Activated naive CD4-positive, alpha-beta T cell treated with anti-CD3 and anti-CD28 coated beads for 36 hours (primary cell): ENCODE results near the gene SLC49A3. TPM values are rescaled to one million over a fixed set of nuclear protein-coding genes. Genes with fewer than 3 reads are reported as not detected.
"Not testable (repeated sequence)": the region's sequence is repeated elsewhere in the genome, so short reads cannot be mapped to it uniquely, and the experiment has no call there.

Experiments used
- CTCF ChIA-PET: fragments of 350-600 bp; sonication (Branson Sonifier 250); formaldehyde crosslinking; loops from one replicate; lab custom pipeline; 2021; ENCODE audit warnings: antibody characterized with exemption; lab: Charles Lee
- DNase-seq: peaks from one replicate; pipeline ENCODE4 v3.0.0-alpha.2; 2020
- H3K27ac Mint-ChIP-seq: one replicate; pipeline ENCODE4 v1.8.0; 2021; ENCODE audit warnings: mild to moderate bottlenecking, mixed read lengths
- H3K27me3 Mint-ChIP-seq: one replicate; pipeline ENCODE4 v1.8.0; 2021; ENCODE audit warnings: low read depth, mixed read lengths
- H3K36me3 Mint-ChIP-seq: one replicate; pipeline ENCODE4 v1.8.0; 2021; ENCODE audit warnings: low read depth, mixed read lengths
- H3K4me1 Mint-ChIP-seq: one replicate; pipeline ENCODE4 v1.8.0; 2021; ENCODE audit warnings: low read depth, mixed read lengths
- H3K4me3 Mint-ChIP-seq: one replicate; pipeline ENCODE4 v1.8.0; 2021; ENCODE audit warnings: mild to moderate bottlenecking, moderate library complexity, mixed read lengths
- H3K9me3 Mint-ChIP-seq: one replicate; pipeline ENCODE4 v1.8.0; 2021; ENCODE audit warnings: mixed read lengths
- intact Hi-C: fragments of 100-400 bp; cut with micrococcal nuclease; formaldehyde crosslinking; loops from one replicate; pipeline ENCODE4 v1.15.1; 2023
- total RNA-seq, 2 experiments: library from RNA; stranded (reverse); gene quantifications; one replicate each; pipeline ENCODE4 v1.2.3, GENCODE V29; 2021

Gene SLC49A3
- total RNA-seq, 2 experiments from 2014 or later, result not detected

- H3K36me3 Mint-ChIP-seq, result no peaks in the 10 kb centered on the region
- intact Hi-C loops, result no loop called here
- CTCF ChIA-PET, result no interaction called here
These were observed 39.1 kb downstream of the SLC49A3 start for GRCh38 chr4:649751-650310.

GRCh38 chr4:649293-649625 is 39.7 kb downstream of the SLC49A3 start:
- Mint-ChIP-seq H3K4me1 (peaks cover 5% of the 10 kb centered on the region), H3K27me3 (peaks cover 3% of the 10 kb centered on the region), H3K4me3 (no peak overlapping the region), H3K27ac (no peak overlapping the region), H3K9me3 (no peaks in the 10 kb centered on the region), H3K36me3 (no peaks in the 10 kb centered on the region)
- intact Hi-C loops, result no loop called here
- DNase-seq, result no peak
- CTCF ChIA-PET, result interaction anchor here (1.4 kb wide), 1 partner anchor 46 kb away, joined by 4 read pairs; no protein-coding TSS in a partner anchor

More at GRCh38 chr4:649751-650310, 39.1 kb downstream of the SLC49A3 start:
- no peak overlapping the region for H3K27ac Mint-ChIP-seq
- no peak for DNase-seq
- peaks cover 3% of the 10 kb centered on the region for H3K27me3 Mint-ChIP-seq
- no peaks in the 10 kb centered on the region for H3K9me3 Mint-ChIP-seq
- H3K4me1 Mint-ChIP-seq, result peaks cover 5% of the 10 kb centered on the region
- no peak overlapping the region for H3K4me3 Mint-ChIP-seq

- Mint-ChIP-seq H3K27me3 (peaks cover 3% of the 10 kb centered on the region), H3K4me3 (no peak overlapping the region), H3K27ac (no peak overlapping the region), H3K36me3 (no peaks in the 10 kb centered on the region), H3K9me3 (no peaks in the 10 kb centered on the region), H3K4me1 (peaks cover 5% of the 10 kb centered on the region)
- no peak for DNase-seq
- intact Hi-C loops, result no loop called here
- CTCF ChIA-PET, result interaction anchor here (0.6 to 1.4 kb wide), 2 partner anchors 46 to 62 kb away, joined by 4 to 5 read pairs; no protein-coding TSS in a partner anchor
These were observed 40.2 kb downstream of the SLC49A3 start for GRCh38 chr4:648579-649292.

- CTCF ChIA-PET, result interaction anchor here (0.6 kb wide), 1 partner anchor 266 kb away, joined by 3 read pairs; no protein-coding TSS in a partner anchor
- no peak for DNase-seq
- Mint-ChIP-seq H3K27ac (no peak overlapping the region), H3K36me3 (no peaks in the 10 kb centered on the region), H3K27me3 (peaks cover 3% of the 10 kb centered on the region), H3K9me3 (no peaks in the 10 kb centered on the region), H3K4me3 (no peak overlapping the region), H3K4me1 (peaks cover 5% of the 10 kb centered on the region)
- intact Hi-C loops, result no loop called here
These were observed 41.5 kb downstream of the SLC49A3 start for GRCh38 chr4:647481-647880.

- peak; percentile 47 for DNase-seq
- H3K27me3 Mint-ChIP-seq, result peaks cover 3% of the 10 kb centered on the region
- H3K9me3 Mint-ChIP-seq, result no peaks in the 10 kb centered on the region
- peak overlapping the region; percentile 60 for H3K4me3 Mint-ChIP-seq
- H3K36me3 Mint-ChIP-seq, result no peaks in the 10 kb centered on the region
- H3K4me1 Mint-ChIP-seq, result peaks cover 5% of the 10 kb centered on the region
- no peak overlapping the region for H3K27ac Mint-ChIP-seq
- intact Hi-C loops, result no loop called here
- CTCF ChIA-PET, result no interaction called here
These were observed 42.5 kb downstream of the SLC49A3 start for GRCh38 chr4:646460-646859.

- H3K27ac Mint-ChIP-seq, H3K9me3 Mint-ChIP-seq, DNase-seq, H3K36me3 Mint-ChIP-seq, H3K4me3 Mint-ChIP-seq, H3K27me3 Mint-ChIP-seq, intact Hi-C loops, H3K4me1 Mint-ChIP-seq: not testable (repeated sequence)
- CTCF ChIA-PET, result interaction anchor here (0.7 kb wide), 1 partner anchor 239 kb away, joined by 4 read pairs; no protein-coding TSS in a partner anchor
These were observed 46.6 kb downstream of the SLC49A3 start for GRCh38 chr4:642366-642765.

- H3K36me3 Mint-ChIP-seq, result no peaks in the 10 kb centered on the region
- H3K27ac Mint-ChIP-seq, result no peak overlapping the region
- peaks cover 5% of the 10 kb centered on the region for H3K27me3 Mint-ChIP-seq
- intact Hi-C loops, result no loop called here
- H3K4me3 Mint-ChIP-seq, result no peak overlapping the region
- no peaks in the 10 kb centered on the region for H3K4me1 Mint-ChIP-seq
- CTCF ChIA-PET, result no interaction called here
- no peak for DNase-seq
- H3K9me3 Mint-ChIP-seq, result peaks cover 2% of the 10 kb centered on the region
These were observed 51.2 kb downstream of the SLC49A3 start for GRCh38 chr4:637536-638280.

- peaks cover 5% of the 10 kb centered on the region for H3K9me3 Mint-ChIP-seq
- H3K4me1 Mint-ChIP-seq, result no peaks in the 10 kb centered on the region
- intact Hi-C loops, result no loop called here
- H3K27ac Mint-ChIP-seq, result no peak overlapping the region
- H3K36me3 Mint-ChIP-seq, result no peaks in the 10 kb centered on the region
- DNase-seq, result no peak
- CTCF ChIA-PET, result no interaction called here
- peaks cover 5% of the 10 kb centered on the region for H3K27me3 Mint-ChIP-seq
- no peak overlapping the region for H3K4me3 Mint-ChIP-seq
These were observed 52.3 kb downstream of the SLC49A3 start for GRCh38 chr4:636628-637159.

GRCh38 chr4:635851-636627 is 52.9 kb downstream of the SLC49A3 start:
- peaks cover 5% of the 10 kb centered on the region for H3K27me3 Mint-ChIP-seq
- no peak overlapping the region for H3K4me3 Mint-ChIP-seq
- no peaks in the 10 kb centered on the region for H3K36me3 Mint-ChIP-seq
- DNase-seq, result no peak
- peaks cover 5% of the 10 kb centered on the region for H3K9me3 Mint-ChIP-seq
- no peaks in the 10 kb centered on the region for H3K4me1 Mint-ChIP-seq
- intact Hi-C loops, result no loop called here
- no peak overlapping the region for H3K27ac Mint-ChIP-seq
- CTCF ChIA-PET, result no interaction called here

- H3K4me3 Mint-ChIP-seq, CTCF ChIA-PET, H3K9me3 Mint-ChIP-seq, intact Hi-C loops, H3K27ac Mint-ChIP-seq, H3K4me1 Mint-ChIP-seq, DNase-seq, H3K36me3 Mint-ChIP-seq, H3K27me3 Mint-ChIP-seq: not testable (repeated sequence)
These were observed 53.7 kb downstream of the SLC49A3 start for GRCh38 chr4:635066-635835.

- CTCF ChIA-PET, result no interaction called here
- Mint-ChIP-seq H3K27ac (no peak overlapping the region), H3K27me3 (peaks cover 5% of the 10 kb centered on the region), H3K4me3 (no peak overlapping the region), H3K4me1 (no peaks in the 10 kb centered on the region), H3K9me3 (peaks cover 5% of the 10 kb centered on the region), H3K36me3 (no peaks in the 10 kb centered on the region)
- DNase-seq, result no peak
- intact Hi-C loops, result no loop called here
These were observed 54.4 kb downstream of the SLC49A3 start for GRCh38 chr4:634599-634985.
